Activated CD8-positive, alpha-beta T cell treated with anti-CD3 and anti-CD28 coated beads for 36 hours (primary cell): ENCODE data around the gene CCDC39. TPM values are rescaled to one million over a fixed set of nuclear protein-coding genes. Genes with fewer than 3 reads are reported as not detected.
"Not testable (repeated sequence)": the region's sequence is repeated elsewhere in the genome, so short reads cannot be mapped to it uniquely, and the experiment has no call there.

Source experiments
- ATAC-seq: fragments of 200-7000 bp; cut with Tn5 transposase; one replicate; pipeline ENCODE4 v1.10.0; 2021; ENCODE audit warnings: mild to moderate bottlenecking, moderate library complexity
- CTCF ChIA-PET: fragments of 350-600 bp; sonication (Branson Sonifier 250); formaldehyde crosslinking; loops from one replicate; lab custom pipeline; 2021; ENCODE audit warnings: antibody characterized with exemption; lab: Charles Lee
- POLR2A ChIA-PET: fragments of 350-600 bp; sonication (Branson Sonifier 250); formaldehyde crosslinking; loops from one replicate; lab custom pipeline; 2021; ENCODE audit warnings: antibody characterized with exemption; lab: Charles Lee
- DNase-seq: peaks from one replicate; pipeline ENCODE4 v3.0.0-alpha.2; 2020
- H3K27ac Mint-ChIP-seq: one replicate; pipeline ENCODE4 v1.8.0; 2021; ENCODE audit warnings: mild to moderate bottlenecking, mixed read lengths
- H3K27me3 Mint-ChIP-seq: one replicate; pipeline ENCODE4 v1.8.0; 2021; ENCODE audit warnings: mixed read lengths
- H3K36me3 Mint-ChIP-seq: one replicate; pipeline ENCODE4 v1.8.0; 2021; ENCODE audit warnings: low read depth, mixed read lengths
- H3K4me1 Mint-ChIP-seq: one replicate; pipeline ENCODE4 v1.8.0; 2021; ENCODE audit warnings: low read depth, mixed read lengths
- H3K4me3 Mint-ChIP-seq: one replicate; pipeline ENCODE4 v1.8.0; 2021; ENCODE audit warnings: mild to moderate bottlenecking, moderate library complexity, mixed read lengths
- H3K9me3 Mint-ChIP-seq: one replicate; pipeline ENCODE4 v1.8.0; 2021; ENCODE audit warnings: mixed read lengths
- CTCF ChIP-seq: fragments of 200-600 bp; IDR thresholded peaks from one replicate; pipeline ENCODE4 v1.8.0; 2022; ENCODE audit warnings: antibody characterized with exemption, mild to moderate bottlenecking
- intact Hi-C: fragments of 100-400 bp; cut with micrococcal nuclease; formaldehyde crosslinking; loops from one replicate; pipeline ENCODE4 v1.10.0; 2022
- total RNA-seq, 2 experiments: library from RNA; stranded (reverse); gene quantifications; one replicate each; pipeline ENCODE4 v1.2.3, GENCODE V29; 2021

The CCDC39 gene
- total RNA-seq, 2 experiments from 2014 or later, result not detected

GRCh38 chr3:180594631-180595558 is 84.4 kb downstream of the CCDC39 start:
- POLR2A ChIA-PET, result no interaction called here
- DNase-seq (no peak), ATAC-seq (no peak)
- H3K36me3 Mint-ChIP-seq, result no peaks in the 10 kb centered on the region
- H3K4me3 Mint-ChIP-seq, result no peak overlapping the region
- TF ChIP-seq CTCF, result no peak
- H3K27me3 Mint-ChIP-seq, result peaks cover 25% of the 10 kb centered on the region
- no peaks in the 10 kb centered on the region for H3K9me3 Mint-ChIP-seq
- CTCF ChIA-PET, result interaction anchor here (1.0 kb wide), 1 partner anchor 665 kb away, joined by 4 read pairs; no protein-coding TSS in a partner anchor
- no peaks in the 10 kb centered on the region for H3K4me1 Mint-ChIP-seq
- no peak overlapping the region for H3K27ac Mint-ChIP-seq
- intact Hi-C loops, result loop anchor here (10.0 kb wide), 1 partner anchor 670 kb away; no protein-coding TSS in a partner anchor

- H3K27ac Mint-ChIP-seq, CTCF ChIA-PET, H3K9me3 Mint-ChIP-seq, H3K4me3 Mint-ChIP-seq, H3K4me1 Mint-ChIP-seq, POLR2A ChIA-PET, H3K36me3 Mint-ChIP-seq, DNase-seq, ATAC-seq: not testable (repeated sequence)
- H3K27me3 Mint-ChIP-seq, result peaks cover 22% of the 10 kb centered on the region
- intact Hi-C loops, result loop anchor here (10.0 kb wide), 1 partner anchor 669 kb away; no protein-coding TSS in a partner anchor
Measured at GRCh38 chr3:180593631-180594030, 85.7 kb downstream of the CCDC39 start.

GRCh38 chr3:180590396-180590795 is 88.9 kb downstream of the CCDC39 start:
- ChIA-PET POLR2A (no interaction called here), CTCF (no interaction called here)
- H3K4me3 Mint-ChIP-seq, result no peak overlapping the region
- intact Hi-C loops, result loop anchor here (10.0 kb wide), 1 partner anchor 666 kb away; no protein-coding TSS in a partner anchor
- H3K36me3 Mint-ChIP-seq, result no peaks in the 10 kb centered on the region
- ATAC-seq (no peak), DNase-seq (no peak)
- no peaks in the 10 kb centered on the region for H3K9me3 Mint-ChIP-seq
- H3K27ac Mint-ChIP-seq, result no peak overlapping the region
- no peak for TF ChIP-seq CTCF
- H3K4me1 Mint-ChIP-seq, result no peaks in the 10 kb centered on the region
- peaks cover 31% of the 10 kb centered on the region for H3K27me3 Mint-ChIP-seq

GRCh38 chr3:180580934-180581333 is 98.4 kb downstream of the CCDC39 start:
- ChIA-PET POLR2A (no interaction called here), CTCF (no interaction called here)
- Mint-ChIP-seq H3K36me3 (no peaks in the 10 kb centered on the region), H3K27me3 (peaks cover 24% of the 10 kb centered on the region), H3K4me3 (no peak overlapping the region), H3K9me3 (no peaks in the 10 kb centered on the region), H3K27ac (no peak overlapping the region), H3K4me1 (no peaks in the 10 kb centered on the region)
- ATAC-seq, result no peak
- intact Hi-C loops, result no loop called here
- DNase-seq, result no peak
- TF ChIP-seq CTCF, result no peak

- Mint-ChIP-seq H3K27me3 (peaks cover 7% of the 10 kb centered on the region), H3K9me3 (no peaks in the 10 kb centered on the region), H3K4me1 (no peaks in the 10 kb centered on the region), H3K4me3 (no peak overlapping the region), H3K27ac (no peak overlapping the region), H3K36me3 (no peaks in the 10 kb centered on the region)
- ChIA-PET POLR2A (no interaction called here), CTCF (no interaction called here)
- DNase-seq (no peak), ATAC-seq (no peak)
- intact Hi-C loops, result no loop called here
- no peak for TF ChIP-seq CTCF
Measured at GRCh38 chr3:180575571-180575970, 103.7 kb downstream of the CCDC39 start.
